ENCODE data around the gene YEATS4.
A peak's percentile ranks its signal among the peaks of the same experiment; 100 is the strongest.

Gene YEATS4

GRCh38 chr12:69345742-69346141 lies 13.8 kb upstream of the YEATS4 start:
- H4K8ac ChIP-seq (ENCODE audit: low read depth, low read length), result no peak overlapping the region
- no peak overlapping the region for H2BK12ac ChIP-seq (ENCODE audit: low read length)
- H3K18ac ChIP-seq (ENCODE audit: low read length), result no peak overlapping the region
- H3K4me2 ChIP-seq (ENCODE audit: insufficient read depth, low read length, poor library complexity, severe bottlenecking), result no peak overlapping the region
- H3K4me3 ChIP-seq (ENCODE audit: low read length in 2 of 2), result no peak overlapping the region
- H3K79me1 ChIP-seq (ENCODE audit: low read depth, low read length), result no peaks in the 10 kb centered on the region
- peaks cover 0 to 28% (median 0%) of the 10 kb centered on the region in 3 experiments for H3K27me3 ChIP-seq (ENCODE audit: control insufficient read depth in 3 of 3, insufficient read depth in 3 of 3, low read depth in 1 of 3, low read length in 3 of 3)
- no CpG with 5 or more reads among the region's 1 CpG for WGBS, 2 donors (ENCODE audit: extremely low coverage in 2 of 2, insufficient read length in 2 of 2, insufficient replicate concordance in 1 of 2)
- H3K36me3 ChIP-seq (replicated peaks in 1 of 2; ENCODE audit: control insufficient read depth in 2 of 2, insufficient read depth in 2 of 2, low read length in 2 of 2), result no peaks in the 10 kb centered on the region
- H3K9ac ChIP-seq (ENCODE audit: low read depth, low read length, poor library complexity), result no peak overlapping the region
- no peak overlapping the region for H3K14ac ChIP-seq (ENCODE audit: low read length)
- DNase-seq (ENCODE audit: low spot score), result no peak
- H4K91ac ChIP-seq (ENCODE audit: low read depth, low read length, poor library complexity), result no peak overlapping the region
- H2AK5ac ChIP-seq (ENCODE audit: low read depth, low read length), result no peak overlapping the region
- no peak overlapping the region for H3K4ac ChIP-seq (ENCODE audit: low read length)
- no peak overlapping the region for H2BK5ac ChIP-seq (ENCODE audit: low read length)
- H3K27ac ChIP-seq (replicated peaks; ENCODE audit: low read length), result no peak overlapping the region
- no peak overlapping the region for H2BK120ac ChIP-seq (ENCODE audit: low read depth, low read length)
- no peak overlapping the region for H2AFZ ChIP-seq (ENCODE audit: low read length)
- no peaks in the 10 kb centered on the region for H3K9me3 ChIP-seq (replicated peaks in 1 of 2; ENCODE audit: control insufficient read depth in 2 of 2, insufficient read depth in 1 of 2, low read depth in 1 of 2, low read length in 2 of 2)
- no peak overlapping the region for H2BK15ac ChIP-seq (ENCODE audit: low read length)
- H3K23ac ChIP-seq (ENCODE audit: low read depth, low read length, poor library complexity), result no peak overlapping the region
- H3K4me1 ChIP-seq (ENCODE audit: control insufficient read depth in 2 of 2, insufficient read depth in 1 of 2, low read depth in 1 of 2, low read length in 2 of 2), result peaks cover 0 to 3% of the 10 kb centered on the region in 2 donors

- no peak within 1 kb of the TSS for H3K4ac ChIP-seq (ENCODE audit: low read length)
- H2BK5ac ChIP-seq (ENCODE audit: low read length), result no peak within 1 kb of the TSS
- no peak within 1 kb of the TSS for H3K4me2 ChIP-seq (ENCODE audit: insufficient read depth, low read length, poor library complexity, severe bottlenecking)
- H2BK12ac ChIP-seq (ENCODE audit: low read length), result no peak within 1 kb of the TSS
- H3K9me3 ChIP-seq (replicated peaks in 1 of 2; ENCODE audit: control insufficient read depth in 2 of 2, insufficient read depth in 1 of 2, low read depth in 1 of 2, low read length in 2 of 2), result no peaks in the 10 kb centered on the region
- peaks cover 0 to 3% of the 10 kb centered on the region in 2 donors for H3K4me1 ChIP-seq (ENCODE audit: control insufficient read depth in 2 of 2, insufficient read depth in 1 of 2, low read depth in 1 of 2, low read length in 2 of 2)
- no peak within 1 kb of the TSS for H3K14ac ChIP-seq (ENCODE audit: low read length)
- H3K79me1 ChIP-seq (ENCODE audit: low read depth, low read length), result no peaks in the 10 kb centered on the region
- H2AFZ ChIP-seq (ENCODE audit: low read length), result peak within 1 kb of the TSS; percentile 12
- no peak within 1 kb of the TSS for H4K8ac ChIP-seq (ENCODE audit: low read depth, low read length)
- no peak for DNase-seq (ENCODE audit: low spot score)
- no peaks in the 10 kb centered on the region for H3K36me3 ChIP-seq (replicated peaks in 1 of 2; ENCODE audit: control insufficient read depth in 2 of 2, insufficient read depth in 2 of 2, low read length in 2 of 2)
- H3K23ac ChIP-seq (ENCODE audit: low read depth, low read length, poor library complexity), result no peak within 1 kb of the TSS
- H3K4me3 ChIP-seq (ENCODE audit: low read length in 2 of 2), result no peak within 1 kb of the TSS
- no peak within 1 kb of the TSS for H3K18ac ChIP-seq (ENCODE audit: low read length)
- H3K27ac ChIP-seq (replicated peaks; ENCODE audit: low read length), result no peak within 1 kb of the TSS
- WGBS, 2 donors (ENCODE audit: extremely low coverage in 2 of 2, insufficient read length in 2 of 2, insufficient replicate concordance in 1 of 2), result no CpG with 5 or more reads among the region's 4 CpGs
- H2BK120ac ChIP-seq (ENCODE audit: low read depth, low read length), result no peak within 1 kb of the TSS
- no peak within 1 kb of the TSS for H4K91ac ChIP-seq (ENCODE audit: low read depth, low read length, poor library complexity)
- H3K27me3 ChIP-seq (ENCODE audit: control insufficient read depth in 3 of 3, insufficient read depth in 3 of 3, low read depth in 1 of 3, low read length in 3 of 3), result peaks cover 0 to 6% (median 0%) of the 10 kb centered on the region in 3 experiments
- no peak within 1 kb of the TSS for H2BK15ac ChIP-seq (ENCODE audit: low read length)
- no peak within 1 kb of the TSS for H2AK5ac ChIP-seq (ENCODE audit: low read depth, low read length)
- no peak within 1 kb of the TSS for H3K9ac ChIP-seq (ENCODE audit: low read depth, low read length, poor library complexity)
These were observed 11.2 kb upstream of the YEATS4 start, which contains the start of gene LYZ for GRCh38 chr12:69348162-69348938. TSS of gene LYZ (plus strand) at chr12:69348381. CDS start at chr12:69348409, 28 bp downstream.

GRCh38 chr12:69350002-69350626 lies 9.4 kb upstream of the YEATS4 start:
- H3K27me3 ChIP-seq (ENCODE audit: control insufficient read depth in 3 of 3, insufficient read depth in 3 of 3, low read depth in 1 of 3, low read length in 3 of 3), result no peaks in the 10 kb centered on the region
- H3K9me3 ChIP-seq (replicated peaks in 1 of 2; ENCODE audit: control insufficient read depth in 2 of 2, insufficient read depth in 1 of 2, low read depth in 1 of 2, low read length in 2 of 2), result no peaks in the 10 kb centered on the region
- no peak for DNase-seq (ENCODE audit: low spot score)
- no peak overlapping the region for H3K27ac ChIP-seq (replicated peaks; ENCODE audit: low read length)
- peaks cover 0 to 8% of the 10 kb centered on the region in 2 donors for H3K4me1 ChIP-seq (ENCODE audit: control insufficient read depth in 2 of 2, insufficient read depth in 1 of 2, low read depth in 1 of 2, low read length in 2 of 2)
- H2AFZ ChIP-seq (ENCODE audit: low read length), result no peak overlapping the region
- no peak overlapping the region for H3K9ac ChIP-seq (ENCODE audit: low read depth, low read length, poor library complexity)
- no peak overlapping the region for H4K91ac ChIP-seq (ENCODE audit: low read depth, low read length, poor library complexity)
- no peak overlapping the region for H3K4me2 ChIP-seq (ENCODE audit: insufficient read depth, low read length, poor library complexity, severe bottlenecking)
- H3K4ac ChIP-seq (ENCODE audit: low read length), result no peak overlapping the region
- no peak overlapping the region for H3K18ac ChIP-seq (ENCODE audit: low read length)
- H3K4me3 ChIP-seq (ENCODE audit: low read length in 2 of 2), result no peak overlapping the region
- WGBS, 2 donors (ENCODE audit: extremely low coverage in 2 of 2, insufficient read length in 2 of 2, insufficient replicate concordance in 1 of 2), result no CpG with 5 or more reads among the region's 2 CpGs
- no peak overlapping the region for H2BK120ac ChIP-seq (ENCODE audit: low read depth, low read length)
- no peak overlapping the region for H3K14ac ChIP-seq (ENCODE audit: low read length)
- no peaks in the 10 kb centered on the region for H3K36me3 ChIP-seq (replicated peaks in 1 of 2; ENCODE audit: control insufficient read depth in 2 of 2, insufficient read depth in 2 of 2, low read length in 2 of 2)
- H2BK5ac ChIP-seq (ENCODE audit: low read length), result no peak overlapping the region
- H3K79me1 ChIP-seq (ENCODE audit: low read depth, low read length), result no peaks in the 10 kb centered on the region
- no peak overlapping the region for H4K8ac ChIP-seq (ENCODE audit: low read depth, low read length)
- no peak overlapping the region for H2BK15ac ChIP-seq (ENCODE audit: low read length)
- no peak overlapping the region for H2BK12ac ChIP-seq (ENCODE audit: low read length)
- H2AK5ac ChIP-seq (ENCODE audit: low read depth, low read length), result no peak overlapping the region
- H3K23ac ChIP-seq (ENCODE audit: low read depth, low read length, poor library complexity), result no peak overlapping the region

- Histone ChIP-seq H3K23ac (ENCODE audit: low read depth, low read length, poor library complexity) (no peak overlapping the region), H3K18ac (ENCODE audit: low read length) (no peak overlapping the region), H3K9me3 (replicated peaks in 1 of 2; ENCODE audit: control insufficient read depth in 2 of 2, insufficient read depth in 1 of 2, low read depth in 1 of 2, low read length in 2 of 2) (no peaks in the 10 kb centered on the region), H4K8ac (ENCODE audit: low read depth, low read length) (no peak overlapping the region), H4K91ac (ENCODE audit: low read depth, low read length, poor library complexity) (no peak overlapping the region), H3K27me3 (ENCODE audit: control insufficient read depth in 3 of 3, insufficient read depth in 3 of 3, low read depth in 1 of 3, low read length in 3 of 3) (no peaks in the 10 kb centered on the region), H2AFZ (ENCODE audit: low read length) (no peak overlapping the region), H3K9ac (ENCODE audit: low read depth, low read length, poor library complexity) (no peak overlapping the region), H3K4me2 (ENCODE audit: insufficient read depth, low read length, poor library complexity, severe bottlenecking) (no peak overlapping the region), H3K79me1 (ENCODE audit: low read depth, low read length) (no peaks in the 10 kb centered on the region), H3K4ac (ENCODE audit: low read length) (no peak overlapping the region), H2BK5ac (ENCODE audit: low read length) (no peak overlapping the region), H2BK15ac (ENCODE audit: low read length) (no peak overlapping the region), H3K14ac (ENCODE audit: low read length) (no peak overlapping the region), H2AK5ac (ENCODE audit: low read depth, low read length) (no peak overlapping the region), H2BK120ac (ENCODE audit: low read depth, low read length) (no peak overlapping the region), H3K4me1 (ENCODE audit: control insufficient read depth in 2 of 2, insufficient read depth in 1 of 2, low read depth in 1 of 2, low read length in 2 of 2) (peaks cover 0 to 8% of the 10 kb centered on the region in 2 donors), H2BK12ac (ENCODE audit: low read length) (no peak overlapping the region), H3K4me3 (ENCODE audit: low read length in 2 of 2) (no peak overlapping the region), H3K36me3 (replicated peaks in 1 of 2; ENCODE audit: control insufficient read depth in 2 of 2, insufficient read depth in 2 of 2, low read length in 2 of 2) (no peaks in the 10 kb centered on the region), H3K27ac (replicated peaks; ENCODE audit: low read length) (no peak overlapping the region)
- no peak for DNase-seq (ENCODE audit: low spot score)
- no CpG with 5 or more reads among the region's 1 CpG for WGBS, 2 donors (ENCODE audit: extremely low coverage in 2 of 2, insufficient read length in 2 of 2, insufficient replicate concordance in 1 of 2)
These were observed 8.8 kb upstream of the YEATS4 start for GRCh38 chr12:69350777-69351176.

Data from neuronal stem cell (in vitro differentiated cells).